OCI-LY7 (cell line): ENCODE measurements around the gene PPFIA4.

ENCODE experiments used
- EZH2phosphoT487 ChIP-seq: fragments of 200-600 bp; sonication (generic); IDR thresholded peaks from 2 replicates; pipeline ENCODE4 v1.6.1; 2018; ENCODE audit warnings: low read depth, borderline replicate concordance, mild to moderate bottlenecking, mixed run types, antibody characterized with exemption, low read length, moderate library complexity, mixed read lengths
- TF ChIP-seq, protein P1 (sequence below): fragments of 200-600 bp; sonication (generic); conservative IDR thresholded peaks from 2 replicates; pipeline ENCODE4 v1.5.1; 2014; ENCODE audit warnings: mild to moderate bottlenecking, antibody characterized with exemption, low read length, moderate library complexity, mixed read lengths

DNA sequence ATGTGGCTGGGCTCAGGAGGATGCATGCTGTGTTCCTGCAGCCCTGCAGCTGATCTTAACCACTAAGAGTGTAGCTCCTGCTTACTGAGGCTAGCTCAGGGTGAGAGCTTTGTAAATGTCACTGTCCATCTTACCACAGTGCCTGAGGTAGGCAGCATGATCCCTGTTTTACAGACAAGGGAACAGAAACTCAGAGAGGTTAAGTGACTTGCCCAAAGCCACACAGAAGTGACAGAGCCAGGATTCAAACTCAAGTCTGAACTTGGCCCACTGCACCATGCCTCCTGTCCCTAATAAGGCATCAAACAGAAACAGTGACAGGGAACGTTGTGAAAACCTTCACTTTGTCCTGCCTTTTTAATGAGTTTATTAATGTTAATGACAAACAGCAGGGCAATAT, 27.9 kb downstream of the PPFIA4 start:
- TF ChIP-seq, protein P1, sequence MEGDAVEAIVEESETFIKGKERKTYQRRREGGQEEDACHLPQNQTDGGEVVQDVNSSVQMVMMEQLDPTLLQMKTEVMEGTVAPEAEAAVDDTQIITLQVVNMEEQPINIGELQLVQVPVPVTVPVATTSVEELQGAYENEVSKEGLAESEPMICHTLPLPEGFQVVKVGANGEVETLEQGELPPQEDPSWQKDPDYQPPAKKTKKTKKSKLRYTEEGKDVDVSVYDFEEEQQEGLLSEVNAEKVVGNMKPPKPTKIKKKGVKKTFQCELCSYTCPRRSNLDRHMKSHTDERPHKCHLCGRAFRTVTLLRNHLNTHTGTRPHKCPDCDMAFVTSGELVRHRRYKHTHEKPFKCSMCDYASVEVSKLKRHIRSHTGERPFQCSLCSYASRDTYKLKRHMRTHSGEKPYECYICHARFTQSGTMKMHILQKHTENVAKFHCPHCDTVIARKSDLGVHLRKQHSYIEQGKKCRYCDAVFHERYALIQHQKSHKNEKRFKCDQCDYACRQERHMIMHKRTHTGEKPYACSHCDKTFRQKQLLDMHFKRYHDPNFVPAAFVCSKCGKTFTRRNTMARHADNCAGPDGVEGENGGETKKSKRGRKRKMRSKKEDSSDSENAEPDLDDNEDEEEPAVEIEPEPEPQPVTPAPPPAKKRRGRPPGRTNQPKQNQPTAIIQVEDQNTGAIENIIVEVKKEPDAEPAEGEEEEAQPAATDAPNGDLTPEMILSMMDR, result no peak
- no peak for TF ChIP-seq EZH2phosphoT487
